Liver (tissue), 9 donors: ENCODE data around the gene GRK5. TPM values are rescaled to one million over a fixed set of nuclear protein-coding genes. Genes with fewer than 3 reads are reported as not detected.

ENCODE experiments used
- DNase-seq: peaks from one replicate; pipeline ENCODE4 v3.0.0-alpha.2; 2017; ENCODE audit warnings: low spot score
- H3K27ac ChIP-seq, 2 donors: one replicate each; pipeline ENCODE4 v1.7.0; 2013; ENCODE audit warnings: inconsistent platforms in 2 of 2, low read length in 2 of 2, control low read depth in 1 of 2, low read depth in 1 of 2, mild to moderate bottlenecking in 1 of 2
- H3K27me3 ChIP-seq, 4 donors: one replicate each; pipeline versions ENCODE4 v1.6.1 to v1.7.0; 2013; ENCODE audit warnings: low read length in 3 of 4, inconsistent platforms in 1 of 4, mild to moderate bottlenecking in 1 of 4, moderate library complexity in 1 of 4; ENCODE audit not compliant: control insufficient read depth in 4 of 4, insufficient read depth in 4 of 4
- H3K36me3 ChIP-seq, 4 donors: one replicate each; pipeline versions ENCODE4 v1.6.1 to v1.7.0; 2013; ENCODE audit warnings: low read length in 3 of 4, mild to moderate bottlenecking in 3 of 4, low read depth in 1 of 4, moderate library complexity in 1 of 4; ENCODE audit not compliant: control insufficient read depth in 4 of 4, insufficient read depth in 3 of 4
- H3K4me1 ChIP-seq, 4 donors: one replicate each; pipeline versions ENCODE4 v1.6.1 to v1.7.0; 2013; ENCODE audit warnings: low read length in 3 of 4, mild to moderate bottlenecking in 3 of 4, moderate library complexity in 1 of 4; ENCODE audit not compliant: control insufficient read depth in 4 of 4, insufficient read depth in 4 of 4
- H3K4me3 ChIP-seq, 3 donors: one replicate each; pipeline versions ENCODE4 v1.6.1 to v1.7.0; 2013; ENCODE audit warnings: low read length in 3 of 3, control low read depth in 1 of 3, low read depth in 1 of 3, mild to moderate bottlenecking in 1 of 3
- H3K9ac ChIP-seq, 2 donors: one replicate each; pipeline ENCODE4 v1.7.0; 2013; ENCODE audit warnings: low read length in 2 of 2, mild to moderate bottlenecking in 2 of 2, moderate library complexity in 2 of 2, control low read depth in 1 of 2, low read depth in 1 of 2
- H3K9me3 ChIP-seq, 4 donors: one replicate each; pipeline versions ENCODE4 v1.6.1 to v1.7.0; 2013; ENCODE audit warnings: low read length in 3 of 4; ENCODE audit not compliant: control insufficient read depth in 4 of 4
- EGR1 ChIP-seq, 2 donors: IDR thresholded peaks; 2 replicates each; pipeline ENCODE4 v1.6.1; 2016 to 2018; ENCODE audit warnings: antibody characterized with exemption in 2 of 2, low read depth in 2 of 2
- FOXA1 ChIP-seq: IDR thresholded peaks from 2 replicates; pipeline ENCODE4 v1.6.1; 2016; ENCODE audit warnings: antibody characterized with exemption
- FOXA2 ChIP-seq: IDR thresholded peaks from 2 replicates; pipeline ENCODE4 v1.6.1; 2016; ENCODE audit warnings: antibody characterized with exemption
- GABPA ChIP-seq, 2 donors: IDR thresholded peaks in 1 of 2; conservative IDR thresholded peaks in 1 of 2; 2 replicates each; pipeline ENCODE4 v1.6.1; 2016; ENCODE audit warnings: antibody characterized with exemption in 2 of 2, mild to moderate bottlenecking in 1 of 2, moderate library complexity in 1 of 2
- HNF4A ChIP-seq, 2 donors: conservative IDR thresholded peaks; 2 replicates each; pipeline ENCODE4 v1.6.1; 2016; ENCODE audit warnings: antibody characterized with exemption in 2 of 2, mild to moderate bottlenecking in 2 of 2
- HNF4G ChIP-seq: IDR thresholded peaks from 2 replicates; pipeline ENCODE4 v1.6.1; 2016; ENCODE audit warnings: antibody characterized with exemption
- JUND ChIP-seq, 2 donors: IDR thresholded peaks; 2 replicates each; pipeline ENCODE4 v1.6.1; 2016; ENCODE audit warnings: antibody characterized with exemption in 2 of 2
- NR2F2 ChIP-seq: IDR thresholded peaks from 2 replicates; pipeline ENCODE4 v1.6.1; 2016; ENCODE audit warnings: antibody characterized with exemption
- RAD21 ChIP-seq, 2 donors: IDR thresholded peaks; 2 replicates each; pipeline ENCODE4 v1.6.1; 2016; ENCODE audit warnings: antibody characterized with exemption in 2 of 2, mild to moderate bottlenecking in 2 of 2
- RXRA ChIP-seq, 2 donors: IDR thresholded peaks; 2 replicates each; pipeline ENCODE4 v1.6.1; 2017 to 2018; ENCODE audit warnings: antibody characterized with exemption in 2 of 2, mild to moderate bottlenecking in 1 of 2
- SP1 ChIP-seq: IDR thresholded peaks from 2 replicates; pipeline ENCODE4 v1.6.1; 2018; ENCODE audit warnings: antibody characterized with exemption, mild to moderate bottlenecking
- TAF1 ChIP-seq: conservative IDR thresholded peaks from 2 replicates; pipeline ENCODE4 v1.6.1; 2016; ENCODE audit warnings: antibody characterized with exemption, mild to moderate bottlenecking
- YY1 ChIP-seq: IDR thresholded peaks from 2 replicates; pipeline ENCODE4 v1.6.1; 2016; ENCODE audit warnings: antibody characterized with exemption, mild to moderate bottlenecking
- WGBS: extraction: QIAGEN DNeasy Blood & Tissue Kit; methylation state at CpG from one replicate; pipeline ENCODE4 v1.1.7; 2013; 5-methylcytosine and 5-hydroxymethylcytosine counted together
- polyA plus RNA-seq, 2 donors: library from polyadenylated mRNA; stranded (reverse) in 1 of 2; unstranded in 1 of 2; fragments of 200-250 nt in 1 of 2; fragments of >200 nt in 1 of 2; fragmentation: Nextera tagmentation in 1 of 2; extraction: Ambion mirVana in 1 of 2; gene quantifications; one replicate each; pipeline versions ENCODE4 v1.2.1 to v1.2.3, GENCODE V29; 2013 to 2015
- total RNA-seq, 2 donors: library from RNA; depleted of rRNA; stranded (reverse); fragments of >200 nt; gene quantifications; one replicate each; pipeline ENCODE4 v1.2.3, GENCODE V29; 2014
- TF ChIP-seq, protein P1 (sequence below): IDR thresholded peaks from 2 replicates; pipeline ENCODE4 v1.6.1; 2016; ENCODE audit warnings: antibody characterized with exemption
- TF ChIP-seq, protein P2 (sequence below): IDR thresholded peaks from 2 replicates; pipeline ENCODE4 v1.6.1; 2016; ENCODE audit warnings: antibody characterized with exemption
- TF ChIP-seq, protein P3 (sequence below): IDR thresholded peaks from 2 replicates; pipeline ENCODE4 v1.6.1; 2016; ENCODE audit warnings: antibody characterized with exemption
- TF ChIP-seq, protein P4 (sequence below): IDR thresholded peaks from 2 replicates; pipeline ENCODE4 v1.6.1; 2016; ENCODE audit warnings: antibody characterized with exemption, mild to moderate bottlenecking
- TF ChIP-seq, protein P5 (sequence below): fragments of 150-350 bp; IDR thresholded peaks from 2 replicates; pipeline ENCODE4 v1.5.1; 2017; ENCODE audit warnings: improper control_type of control experiment, low read depth, low read length; ENCODE audit not compliant: missing input control
- donor health status: healthy.
- donor health status: healthy.
- donor health status: healthy.
- donor health status: healthy.
- donor health status: healthy.

Gene GRK5
- total and polyA plus RNA-seq, 4 donors = 2.1 to 6.6 (median 5.1) TPM

DNA sequence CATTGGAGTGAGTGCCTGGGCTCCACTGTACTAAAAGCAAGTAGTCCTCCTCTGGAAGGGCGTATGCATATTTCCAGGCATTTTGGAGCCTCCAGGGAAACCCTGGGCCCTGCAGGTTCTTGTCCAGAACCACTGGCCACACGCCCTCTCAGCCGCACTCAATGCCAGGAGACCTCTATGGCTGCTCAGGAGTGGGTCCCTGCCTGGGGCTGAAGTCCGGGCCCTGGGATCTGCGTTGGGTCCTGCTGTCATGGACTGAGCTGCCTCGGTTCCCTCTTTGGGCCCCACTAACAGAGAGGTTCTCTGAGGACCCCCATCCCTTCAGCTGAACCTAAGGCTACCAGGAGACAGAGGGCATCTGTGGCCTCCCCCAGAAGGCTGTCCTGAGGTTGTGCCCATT lies 58.3 kb downstream of the GRK5 start:
- H3K27ac ChIP-seq = no peak overlapping the region
- DNase-seq = no peak

More for the DNA sequence above, 58.3 kb downstream of the GRK5 start:
- Histone ChIP-seq H3K4me3 (no peak overlapping the region), H3K36me3 (no peaks in the 10 kb centered on the region), H3K4me1 (peaks cover 0 to 6% (median 4%) of the 10 kb centered on the region in 4 donors), H3K27me3 (no peaks in the 10 kb centered on the region), H3K9me3 (no peaks in the 10 kb centered on the region), H3K9ac (no peak overlapping the region)
- TF ChIP-seq HNF4G = no peak
- TF ChIP-seq, protein P1, sequence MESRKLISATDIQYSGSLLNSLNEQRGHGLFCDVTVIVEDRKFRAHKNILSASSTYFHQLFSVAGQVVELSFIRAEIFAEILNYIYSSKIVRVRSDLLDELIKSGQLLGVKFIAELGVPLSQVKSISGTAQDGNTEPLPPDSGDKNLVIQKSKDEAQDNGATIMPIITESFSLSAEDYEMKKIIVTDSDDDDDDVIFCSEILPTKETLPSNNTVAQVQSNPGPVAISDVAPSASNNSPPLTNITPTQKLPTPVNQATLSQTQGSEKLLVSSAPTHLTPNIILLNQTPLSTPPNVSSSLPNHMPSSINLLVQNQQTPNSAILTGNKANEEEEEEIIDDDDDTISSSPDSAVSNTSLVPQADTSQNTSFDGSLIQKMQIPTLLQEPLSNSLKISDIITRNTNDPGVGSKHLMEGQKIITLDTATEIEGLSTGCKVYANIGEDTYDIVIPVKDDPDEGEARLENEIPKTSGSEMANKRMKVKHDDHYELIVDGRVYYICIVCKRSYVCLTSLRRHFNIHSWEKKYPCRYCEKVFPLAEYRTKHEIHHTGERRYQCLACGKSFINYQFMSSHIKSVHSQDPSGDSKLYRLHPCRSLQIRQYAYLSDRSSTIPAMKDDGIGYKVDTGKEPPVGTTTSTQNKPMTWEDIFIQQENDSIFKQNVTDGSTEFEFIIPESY = no peak
- TF ChIP-seq, protein P2, sequence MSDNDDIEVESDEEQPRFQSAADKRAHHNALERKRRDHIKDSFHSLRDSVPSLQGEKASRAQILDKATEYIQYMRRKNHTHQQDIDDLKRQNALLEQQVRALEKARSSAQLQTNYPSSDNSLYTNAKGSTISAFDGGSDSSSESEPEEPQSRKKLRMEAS = no peak
- TF ChIP-seq, protein P3, sequence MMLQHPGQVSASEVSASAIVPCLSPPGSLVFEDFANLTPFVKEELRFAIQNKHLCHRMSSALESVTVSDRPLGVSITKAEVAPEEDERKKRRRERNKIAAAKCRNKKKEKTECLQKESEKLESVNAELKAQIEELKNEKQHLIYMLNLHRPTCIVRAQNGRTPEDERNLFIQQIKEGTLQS = no peak
- TF ChIP-seq, protein P4, sequence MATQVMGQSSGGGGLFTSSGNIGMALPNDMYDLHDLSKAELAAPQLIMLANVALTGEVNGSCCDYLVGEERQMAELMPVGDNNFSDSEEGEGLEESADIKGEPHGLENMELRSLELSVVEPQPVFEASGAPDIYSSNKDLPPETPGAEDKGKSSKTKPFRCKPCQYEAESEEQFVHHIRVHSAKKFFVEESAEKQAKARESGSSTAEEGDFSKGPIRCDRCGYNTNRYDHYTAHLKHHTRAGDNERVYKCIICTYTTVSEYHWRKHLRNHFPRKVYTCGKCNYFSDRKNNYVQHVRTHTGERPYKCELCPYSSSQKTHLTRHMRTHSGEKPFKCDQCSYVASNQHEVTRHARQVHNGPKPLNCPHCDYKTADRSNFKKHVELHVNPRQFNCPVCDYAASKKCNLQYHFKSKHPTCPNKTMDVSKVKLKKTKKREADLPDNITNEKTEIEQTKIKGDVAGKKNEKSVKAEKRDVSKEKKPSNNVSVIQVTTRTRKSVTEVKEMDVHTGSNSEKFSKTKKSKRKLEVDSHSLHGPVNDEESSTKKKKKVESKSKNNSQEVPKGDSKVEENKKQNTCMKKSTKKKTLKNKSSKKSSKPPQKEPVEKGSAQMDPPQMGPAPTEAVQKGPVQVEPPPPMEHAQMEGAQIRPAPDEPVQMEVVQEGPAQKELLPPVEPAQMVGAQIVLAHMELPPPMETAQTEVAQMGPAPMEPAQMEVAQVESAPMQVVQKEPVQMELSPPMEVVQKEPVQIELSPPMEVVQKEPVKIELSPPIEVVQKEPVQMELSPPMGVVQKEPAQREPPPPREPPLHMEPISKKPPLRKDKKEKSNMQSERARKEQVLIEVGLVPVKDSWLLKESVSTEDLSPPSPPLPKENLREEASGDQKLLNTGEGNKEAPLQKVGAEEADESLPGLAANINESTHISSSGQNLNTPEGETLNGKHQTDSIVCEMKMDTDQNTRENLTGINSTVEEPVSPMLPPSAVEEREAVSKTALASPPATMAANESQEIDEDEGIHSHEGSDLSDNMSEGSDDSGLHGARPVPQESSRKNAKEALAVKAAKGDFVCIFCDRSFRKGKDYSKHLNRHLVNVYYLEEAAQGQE = no peak
- TF ChIP-seq FOXA1 = no peak
- no peak for TF ChIP-seq SP1
- TF ChIP-seq HNF4A (conservative IDR thresholded peaks at IDR 0.05) = no peak
- TF ChIP-seq RXRA (IDR thresholded peaks at IDR 0.05) = no peak
- no peak for TF ChIP-seq TAF1
- no peak for TF ChIP-seq GABPA (IDR thresholded peaks at IDR 0.05 in 1 of 2, conservative IDR thresholded peaks at IDR 0.05 in 1 of 2)
- no peak for TF ChIP-seq YY1
- TF ChIP-seq EGR1 (IDR thresholded peaks at IDR 0.05; ENCODE audit: low read depth in 2 of 2) = no peak
- TF ChIP-seq FOXA2 = no peak
- no peak for TF ChIP-seq RAD21 (IDR thresholded peaks at IDR 0.05)
- no peak for TF ChIP-seq NR2F2
- no peak for TF ChIP-seq JUND (IDR thresholded peaks at IDR 0.05)
- TF ChIP-seq, protein P5, sequence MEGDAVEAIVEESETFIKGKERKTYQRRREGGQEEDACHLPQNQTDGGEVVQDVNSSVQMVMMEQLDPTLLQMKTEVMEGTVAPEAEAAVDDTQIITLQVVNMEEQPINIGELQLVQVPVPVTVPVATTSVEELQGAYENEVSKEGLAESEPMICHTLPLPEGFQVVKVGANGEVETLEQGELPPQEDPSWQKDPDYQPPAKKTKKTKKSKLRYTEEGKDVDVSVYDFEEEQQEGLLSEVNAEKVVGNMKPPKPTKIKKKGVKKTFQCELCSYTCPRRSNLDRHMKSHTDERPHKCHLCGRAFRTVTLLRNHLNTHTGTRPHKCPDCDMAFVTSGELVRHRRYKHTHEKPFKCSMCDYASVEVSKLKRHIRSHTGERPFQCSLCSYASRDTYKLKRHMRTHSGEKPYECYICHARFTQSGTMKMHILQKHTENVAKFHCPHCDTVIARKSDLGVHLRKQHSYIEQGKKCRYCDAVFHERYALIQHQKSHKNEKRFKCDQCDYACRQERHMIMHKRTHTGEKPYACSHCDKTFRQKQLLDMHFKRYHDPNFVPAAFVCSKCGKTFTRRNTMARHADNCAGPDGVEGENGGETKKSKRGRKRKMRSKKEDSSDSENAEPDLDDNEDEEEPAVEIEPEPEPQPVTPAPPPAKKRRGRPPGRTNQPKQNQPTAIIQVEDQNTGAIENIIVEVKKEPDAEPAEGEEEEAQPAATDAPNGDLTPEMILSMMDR = no peak
- WGBS = 98% methylated on average over 6 of the region's 6 CpGs
